BLaER1 (cell line): ENCODE data around the gene PCSK4.
A peak's percentile ranks its signal among the peaks of the same experiment; 100 is the strongest.
"Not testable (repeated sequence)": the region's sequence is repeated elsewhere in the genome, so short reads cannot be mapped to it uniquely, and the experiment has no call there.

ENCODE experiments used
- H3K27ac ChIP-seq: shearing (Covaris generic); formaldehyde crosslinking; 2 replicates; pipeline ENCODE4 v1.8.1; 2022
- H3K27me3 ChIP-seq: shearing (Covaris generic); formaldehyde crosslinking; 2 replicates; pipeline ENCODE4 v1.8.1; 2022
- H3K36me3 ChIP-seq: shearing (Covaris generic); formaldehyde crosslinking; 2 replicates; pipeline ENCODE4 v1.8.1; 2022
- H3K4me1 ChIP-seq: shearing (Covaris generic); formaldehyde crosslinking; 2 replicates; pipeline ENCODE4 v1.8.1; 2022
- H3K4me2 ChIP-seq: shearing (Covaris generic); formaldehyde crosslinking; 2 replicates; pipeline ENCODE4 v1.8.1; 2022
- H3K4me3 ChIP-seq: shearing (Covaris generic); formaldehyde crosslinking; 2 replicates; pipeline ENCODE4 v1.8.1; 2022
- H3K9ac ChIP-seq: shearing (Covaris generic); formaldehyde crosslinking; 2 replicates; pipeline ENCODE4 v1.8.1; 2022
- H3K9me3 ChIP-seq: shearing (Covaris generic); formaldehyde crosslinking; 2 replicates; pipeline ENCODE4 v1.8.1; 2022
- H4K20me1 ChIP-seq: shearing (Covaris generic); formaldehyde crosslinking; 2 replicates; pipeline ENCODE4 v1.8.1; 2022
- Cebpa-rat ChIP-seq: shearing (Covaris generic); IDR thresholded peaks from 2 replicates; pipeline ENCODE4 v1.8.1; 2022

The PCSK4 gene

DNA sequence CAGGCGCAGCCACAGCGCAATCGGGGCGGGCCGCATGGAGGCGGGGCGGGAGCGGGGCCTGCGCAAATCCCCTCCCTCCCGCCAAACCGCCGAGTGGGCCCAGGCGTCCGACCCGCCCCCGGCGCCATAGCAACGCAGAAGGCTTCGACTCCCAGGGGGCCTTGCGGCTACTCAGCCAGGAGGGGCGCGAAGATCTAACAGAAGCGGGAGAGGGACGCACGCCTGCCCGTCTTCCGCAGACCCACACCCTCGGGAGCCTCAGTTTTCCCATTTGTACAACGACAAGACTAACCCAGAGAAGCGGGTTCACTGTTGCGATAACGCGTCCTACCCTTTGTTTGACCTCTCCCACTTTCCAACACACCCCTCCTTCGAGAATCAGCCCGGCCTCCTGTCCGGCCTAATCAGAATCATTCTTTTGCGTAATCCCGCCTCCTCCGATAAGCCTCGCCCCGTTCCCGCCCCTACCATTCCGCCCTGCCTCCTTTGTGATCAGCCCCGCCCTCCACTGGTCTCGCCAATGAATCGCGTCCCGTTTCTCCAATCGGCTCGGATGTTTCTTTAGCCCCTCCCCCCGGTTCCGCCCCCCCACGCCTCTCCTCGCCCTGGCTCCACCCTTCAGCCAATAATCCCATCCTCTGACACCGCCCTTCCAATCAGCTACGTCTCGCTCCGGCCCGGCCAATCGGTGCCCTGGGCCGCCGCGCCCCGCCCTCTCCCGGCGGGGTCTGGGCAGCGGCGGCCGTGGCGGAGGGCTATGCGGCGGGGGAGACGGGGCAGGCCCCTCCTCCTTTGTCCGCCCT is at the start of gene PCSK4:
PCSK4 (minus strand) TSS at position 40 of the 803 bp plus-strand sequence; CDS start at position 36, 4 bp downstream.
- peaks cover 12% of the 10 kb centered on the region for H4K20me1 ChIP-seq
- TF ChIP-seq Cebpa-rat: peak; percentile 88
- H3K4me2 ChIP-seq: peak within 1 kb of the TSS; percentile 97
- peak within 1 kb of the TSS; percentile 88 for H3K27ac ChIP-seq
- H3K4me3 ChIP-seq: peak within 1 kb of the TSS; percentile 72
- peaks cover 33% of the 10 kb centered on the region for H3K4me1 ChIP-seq
- H3K9me3 ChIP-seq: no peaks in the 10 kb centered on the region
- 0 out of 2 replicates have a peak, but pooled peaks cover 5% of the 10 kb centered on the region for H3K36me3 ChIP-seq
- peak within 1 kb of the TSS; percentile 75 for H3K9ac ChIP-seq
- peaks cover 3% of the 10 kb centered on the region; the same call in 1 of the 2 replicates for H3K27me3 ChIP-seq

DNA sequence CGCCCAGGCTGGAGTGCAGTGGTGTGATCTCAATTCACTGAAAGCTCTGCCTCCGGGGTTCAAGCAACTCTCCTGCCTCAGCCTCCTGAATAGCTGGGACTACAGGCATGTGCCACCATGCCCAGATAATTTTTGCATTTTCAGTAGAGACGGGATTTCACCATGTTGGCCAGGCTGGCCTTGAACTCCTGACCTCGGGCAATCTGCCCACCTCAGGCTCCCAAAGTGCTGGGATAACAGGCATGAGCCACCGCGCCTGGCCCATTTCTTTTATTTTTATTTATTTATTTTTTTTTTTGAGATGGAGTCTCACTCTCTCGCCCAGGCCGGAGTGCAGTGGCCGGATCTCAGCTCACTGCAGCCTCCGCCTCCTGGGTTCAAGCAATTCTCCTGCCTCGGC is 49.6 kb upstream of the PCSK4 start:
- H3K9ac ChIP-seq, H3K4me2 ChIP-seq, H3K27ac ChIP-seq, H4K20me1 ChIP-seq, H3K27me3 ChIP-seq, H3K36me3 ChIP-seq, H3K9me3 ChIP-seq, H3K4me3 ChIP-seq: not testable (repeated sequence)
- peaks cover 29% of the 10 kb centered on the region for H3K4me1 ChIP-seq

DNA sequence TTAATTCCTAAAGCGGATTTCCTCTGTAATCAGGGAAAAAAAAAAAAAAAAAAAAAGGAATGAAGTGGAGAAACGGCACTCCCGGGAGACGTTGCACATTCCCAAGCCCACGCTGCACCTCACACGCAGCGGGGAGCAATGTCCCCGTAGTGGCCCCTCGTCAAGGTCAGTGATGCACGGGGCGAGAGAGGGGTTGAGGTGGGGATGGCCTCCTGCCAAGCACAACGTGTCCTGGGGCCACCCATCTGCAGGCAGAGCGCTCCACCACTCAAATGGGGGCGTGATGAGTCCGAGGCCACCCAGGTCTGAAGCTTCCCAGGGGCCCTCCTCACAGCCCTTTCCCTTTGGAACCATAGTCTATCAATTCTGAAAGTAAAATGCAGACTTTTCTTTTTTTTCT is 48.8 kb upstream of the PCSK4 start:
- Histone ChIP-seq H3K4me3 (no peak overlapping the region), H3K4me2 (0 out of 2 replicates have a peak overlapping the region, but pooled peaks have one; percentile 5), H3K4me1 (peaks cover 29% of the 10 kb centered on the region), H3K36me3 (no peaks in the 10 kb centered on the region), H4K20me1 (no peaks in the 10 kb centered on the region), H3K27me3 (no peaks in the 10 kb centered on the region), H3K9ac (no peak overlapping the region), H3K9me3 (no peaks in the 10 kb centered on the region), H3K27ac (no peak overlapping the region)
- TF ChIP-seq Cebpa-rat: no peak

DNA sequence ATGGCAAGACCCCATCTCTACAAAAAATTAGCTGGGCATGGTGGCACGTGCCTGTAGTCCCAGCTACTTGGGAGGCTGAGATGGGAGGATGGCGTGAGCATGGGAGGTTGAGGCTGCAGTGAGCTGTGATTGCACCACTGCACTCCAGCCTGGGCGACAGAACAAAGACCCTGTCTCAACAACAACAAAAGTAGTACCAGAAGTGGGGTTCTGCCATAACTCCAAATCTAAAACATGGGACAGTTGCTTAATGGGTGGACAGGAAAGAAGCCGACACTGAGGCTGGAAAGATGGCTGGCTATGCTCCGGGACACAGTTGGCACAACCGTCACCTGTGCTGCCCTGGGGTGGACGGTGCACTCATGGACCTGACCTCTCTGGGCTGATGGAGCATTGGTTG is 45.5 kb upstream of the PCSK4 start:
- not testable (repeated sequence) for H3K4me2 ChIP-seq, H3K36me3 ChIP-seq, H3K27me3 ChIP-seq, H4K20me1 ChIP-seq, H3K9me3 ChIP-seq, H3K9ac ChIP-seq, H3K4me3 ChIP-seq, H3K27ac ChIP-seq
- H3K4me1 ChIP-seq: peaks cover 28% of the 10 kb centered on the region

DNA sequence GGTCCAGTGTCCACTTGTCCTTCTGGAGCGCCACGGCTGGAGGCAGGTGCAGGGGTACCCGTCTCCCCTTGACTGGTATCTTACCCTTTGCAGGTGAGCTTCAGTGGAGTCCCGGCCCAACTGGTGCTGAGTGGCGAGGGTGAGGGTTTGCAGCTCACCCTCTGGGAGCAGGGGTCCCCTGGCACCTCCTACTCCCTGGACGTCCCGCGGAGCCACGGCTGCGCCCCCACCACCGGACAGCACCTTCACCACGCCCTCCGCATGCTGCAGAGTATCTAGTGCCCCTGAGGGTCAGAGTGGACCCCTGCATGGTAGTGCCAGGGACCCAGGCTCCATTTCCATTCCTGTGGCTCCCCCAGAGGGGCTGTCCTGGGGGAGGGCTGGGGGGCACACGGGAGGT is 44.8 kb upstream of the PCSK4 start:
- H3K4me1 ChIP-seq: peaks cover 21% of the 10 kb centered on the region
- no peak overlapping the region for H3K9ac ChIP-seq
- no peaks in the 10 kb centered on the region for H3K36me3 ChIP-seq
- TF ChIP-seq Cebpa-rat: no peak
- no peaks in the 10 kb centered on the region for H3K9me3 ChIP-seq
- H3K4me2 ChIP-seq: no peak overlapping the region
- H3K27ac ChIP-seq: no peak overlapping the region
- no peak overlapping the region for H3K4me3 ChIP-seq
- no peaks in the 10 kb centered on the region for H4K20me1 ChIP-seq
- no peaks in the 10 kb centered on the region for H3K27me3 ChIP-seq

GRCh38 chr19:1533510-1534150 is 43.5 kb upstream of the PCSK4 start:
- no peaks in the 10 kb centered on the region for H3K36me3 ChIP-seq
- H3K27me3 ChIP-seq: no peaks in the 10 kb centered on the region
- no peak overlapping the region for H3K4me3 ChIP-seq
- H3K4me1 ChIP-seq: peaks cover 16% of the 10 kb centered on the region
- H3K9me3 ChIP-seq: no peaks in the 10 kb centered on the region
- no peak for TF ChIP-seq Cebpa-rat
- 0 out of 2 replicates have a peak overlapping the region, but pooled peaks have one; percentile 34 for H3K4me2 ChIP-seq
- H3K9ac ChIP-seq: no peak overlapping the region
- no peak overlapping the region for H3K27ac ChIP-seq
- H4K20me1 ChIP-seq: no peaks in the 10 kb centered on the region

- H3K36me3 ChIP-seq: no peaks in the 10 kb centered on the region
- H3K9ac ChIP-seq: no peak overlapping the region
- peaks cover 14% of the 10 kb centered on the region for H3K4me1 ChIP-seq
- no peaks in the 10 kb centered on the region for H4K20me1 ChIP-seq
- no peaks in the 10 kb centered on the region for H3K27me3 ChIP-seq
- no peaks in the 10 kb centered on the region for H3K9me3 ChIP-seq
- no peak overlapping the region for H3K27ac ChIP-seq
- no peak overlapping the region for H3K4me3 ChIP-seq
- TF ChIP-seq Cebpa-rat: no peak
- no peak overlapping the region for H3K4me2 ChIP-seq
These were observed 41.9 kb upstream of the PCSK4 start for GRCh38 chr19:1532003-1532402.

GRCh38 chr19:1531587-1531986 is 41.4 kb upstream of the PCSK4 start:
- Histone ChIP-seq H3K27ac (no peak overlapping the region), H3K4me2 (no peak overlapping the region)
- TF ChIP-seq Cebpa-rat: no peak

GRCh38 chr19:1530856-1531255 is 40.7 kb upstream of the PCSK4 start:
- not testable (repeated sequence) for H3K27me3 ChIP-seq, H3K9ac ChIP-seq, H4K20me1 ChIP-seq, H3K36me3 ChIP-seq, H3K9me3 ChIP-seq, H3K4me2 ChIP-seq, H3K27ac ChIP-seq, H3K4me3 ChIP-seq
- H3K4me1 ChIP-seq: peaks cover 14% of the 10 kb centered on the region

More at GRCh38 chr19:1531587-1531986, 41.4 kb upstream of the PCSK4 start:
- Histone ChIP-seq H3K9me3 (no peaks in the 10 kb centered on the region), H3K36me3 (no peaks in the 10 kb centered on the region), H3K4me1 (peaks cover 14% of the 10 kb centered on the region), H3K27me3 (no peaks in the 10 kb centered on the region), H3K9ac (no peak overlapping the region), H3K4me3 (no peak overlapping the region), H4K20me1 (no peaks in the 10 kb centered on the region)

GRCh38 chr19:1529430-1529816 is 39.3 kb upstream of the PCSK4 start:
- Histone ChIP-seq H3K27me3 (peaks cover 13% of the 10 kb centered on the region), H3K27ac (no peak overlapping the region), H3K9me3 (no peaks in the 10 kb centered on the region), H4K20me1 (no peaks in the 10 kb centered on the region), H3K9ac (no peak overlapping the region), H3K4me3 (no peak overlapping the region), H3K4me1 (peaks cover 14% of the 10 kb centered on the region), H3K4me2 (no peak overlapping the region), H3K36me3 (no peaks in the 10 kb centered on the region)
- TF ChIP-seq Cebpa-rat: no peak
